Measurements from ENCODE around the gene PDE4D.

GRCh38 chr5:59276325-59276675 is 617.2 kb downstream of the PDE4D start:
- TF ChIP-seq GABPA (IDR thresholded peaks at IDR 0.05; ENCODE audit: low read depth) (no peak), NR2F1 (conservative IDR thresholded peaks at IDR 0.05) (no peak), ZBTB40 (IDR thresholded peaks at IDR 0.05; ENCODE audit: borderline replicate concordance) (no peak), TCF12 (IDR thresholded peaks at IDR 0.05; ENCODE audit: low read depth, low read length) (no peak), EZH2 (IDR thresholded peaks at IDR 0.05; ENCODE audit: borderline replicate concordance, control insufficient read depth, low read depth, low read length) (no peak)

Data from GM12878 (cell line).